Right hindlimb (tissue), 1 donor: ENCODE data around the gene CCDC70.

Source experiments
- DNase-seq: peaks from one replicate; pipeline ENCODE4 v3.0.0-alpha.2; 2018

Gene CCDC70

DNA sequence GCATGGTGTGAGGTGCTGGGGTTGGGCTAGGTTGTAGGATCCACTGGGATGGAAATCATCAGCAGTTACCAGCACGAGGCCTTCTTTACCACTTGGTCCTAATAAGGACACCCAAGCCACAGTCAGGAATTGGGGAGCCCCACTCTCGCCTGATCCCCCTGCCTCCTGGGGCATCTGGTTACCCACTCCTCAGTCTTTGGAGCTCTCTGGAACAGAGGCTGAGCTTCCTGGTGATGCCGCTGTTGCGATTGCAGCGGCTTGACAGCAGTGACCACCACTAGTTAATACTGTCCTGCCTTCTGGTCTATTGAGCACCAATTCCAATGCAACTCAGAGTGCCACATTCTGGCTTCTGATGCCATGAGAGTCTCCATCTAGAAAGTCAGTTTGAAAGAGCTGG, 30.2 kb upstream of the CCDC70 start:
- DNase-seq, result no peak

DNA sequence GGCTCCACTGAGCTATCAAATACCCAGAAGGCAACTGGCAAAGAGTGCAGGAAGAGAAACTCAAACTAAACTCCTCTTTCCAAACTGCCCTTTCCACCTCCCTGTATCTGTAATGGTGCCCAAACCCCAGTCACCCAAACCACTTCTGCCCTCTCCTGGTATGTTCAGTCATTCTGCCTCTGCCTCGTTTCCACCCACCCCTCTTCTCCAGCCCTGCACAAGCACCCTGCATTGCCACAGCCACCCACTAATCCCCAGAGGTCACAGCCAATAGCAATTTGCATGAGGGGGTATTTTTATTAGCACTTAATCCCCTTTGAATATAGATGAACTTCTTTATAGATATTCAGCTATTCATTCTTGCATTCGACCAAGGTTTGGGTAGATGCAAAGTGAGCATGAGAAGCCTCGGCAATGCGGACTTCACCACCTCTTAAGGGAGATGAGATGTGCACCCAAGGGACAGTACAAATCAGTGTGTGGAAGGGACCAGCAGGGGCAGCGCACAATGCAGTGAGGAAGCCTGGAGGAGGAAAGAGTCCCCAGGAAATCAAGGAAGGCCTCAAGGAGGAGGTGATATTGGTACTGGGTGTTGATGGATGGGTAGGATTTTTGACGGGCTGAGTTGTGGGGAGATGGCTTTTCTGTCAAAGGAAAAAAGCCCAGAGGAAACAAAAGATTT, 29.2 kb upstream of the CCDC70 start:
- DNase-seq, result no peak

DNA sequence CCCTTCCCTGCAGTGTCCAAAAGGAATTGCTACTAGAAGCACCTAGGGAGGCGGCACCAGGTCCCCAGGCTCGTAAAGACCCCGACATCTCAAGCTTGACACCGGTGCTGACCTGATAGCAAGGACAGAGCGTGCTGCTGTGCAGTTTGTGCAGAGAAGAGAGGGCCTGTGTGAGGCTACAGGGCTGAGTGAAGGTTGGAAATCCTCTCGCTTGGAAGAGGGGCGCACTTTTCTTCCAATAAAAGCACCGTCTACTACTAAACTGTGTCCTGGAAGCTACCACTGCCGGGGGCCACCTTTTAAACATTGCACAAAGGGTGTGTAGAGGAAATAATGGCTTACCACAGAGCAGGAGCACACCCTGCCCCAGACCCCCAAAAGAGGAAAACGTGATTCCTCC, 27.8 kb upstream of the CCDC70 start:
- no peak for DNase-seq

DNA sequence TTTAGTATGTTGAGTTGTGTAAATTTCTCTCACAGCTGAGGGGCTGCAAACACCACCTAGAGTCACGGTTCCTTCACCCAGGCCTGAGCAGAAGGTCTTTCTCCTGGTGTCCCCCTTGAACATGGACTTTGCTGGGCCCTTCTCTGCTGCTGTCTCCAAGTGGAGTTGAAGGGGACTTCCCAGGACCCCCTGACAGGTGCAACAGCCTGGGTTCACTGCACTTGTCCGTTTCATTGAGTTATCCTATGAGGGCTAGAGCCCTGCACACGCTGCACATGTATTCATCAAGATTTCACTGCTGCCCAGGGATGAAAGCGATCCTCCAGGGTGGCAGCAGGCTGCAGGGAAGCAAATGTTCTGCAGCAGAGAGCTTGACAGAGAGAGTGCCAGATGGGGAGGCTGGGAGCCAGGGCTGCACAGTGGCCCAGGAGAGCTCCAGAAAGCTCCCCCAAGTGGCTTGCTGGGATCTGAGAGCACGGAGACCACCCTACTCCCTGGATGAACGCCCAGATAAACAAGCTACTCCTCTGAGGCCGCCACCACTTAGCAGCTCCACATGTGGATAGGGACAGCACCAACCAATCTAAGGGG, 27.1 kb upstream of the CCDC70 start:
- DNase-seq, result peak; percentile 45

DNA sequence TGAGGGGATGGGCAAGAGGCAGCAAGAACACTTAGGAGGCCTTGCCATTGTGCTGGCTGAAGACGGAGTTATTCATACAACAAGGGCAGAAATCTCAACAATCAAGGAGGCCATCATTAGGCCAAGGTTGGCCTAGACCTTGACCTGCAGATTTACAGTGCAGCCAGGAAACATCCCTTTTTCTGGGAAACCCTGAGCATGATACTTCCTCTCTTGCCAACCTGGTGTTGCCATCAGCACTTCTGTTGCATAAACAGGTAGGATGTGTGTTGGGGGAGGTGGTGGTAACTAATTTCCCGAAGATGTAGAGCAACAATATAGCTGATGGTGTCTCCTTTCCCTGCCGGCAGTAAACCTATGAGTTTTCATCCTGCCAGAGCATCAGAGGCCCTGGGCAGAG, 24.8 kb upstream of the CCDC70 start:
- DNase-seq, result no peak

DNA sequence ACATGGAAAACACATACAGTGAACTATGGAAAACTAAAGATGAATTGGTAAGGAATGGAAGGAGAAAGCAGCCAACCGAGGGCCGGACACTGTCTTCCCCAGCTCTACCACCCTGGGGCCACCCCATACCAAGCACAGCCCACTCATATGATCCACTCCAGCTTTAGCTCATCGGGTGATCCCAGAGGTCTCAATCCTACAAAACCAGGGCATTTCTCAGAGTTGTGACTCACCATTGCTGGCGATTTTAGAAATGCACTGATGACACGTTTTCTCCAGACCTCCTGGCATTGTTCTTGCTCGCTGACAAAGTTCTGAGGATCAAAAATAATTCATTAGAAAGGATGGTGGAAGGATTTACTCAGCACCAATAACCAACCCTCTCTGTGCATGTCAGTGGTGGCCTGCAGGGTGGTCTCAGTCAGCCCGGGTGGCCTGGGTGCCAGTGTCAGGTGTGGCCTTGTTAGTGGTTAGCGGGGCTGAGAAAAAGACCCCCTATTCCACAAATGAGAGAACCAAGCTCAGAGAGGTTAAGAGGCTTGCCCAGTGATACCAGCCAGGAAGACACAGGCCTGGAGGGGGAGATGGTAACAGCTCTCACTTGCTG, 23.4 kb upstream of the CCDC70 start:
- DNase-seq, result no peak

DNA sequence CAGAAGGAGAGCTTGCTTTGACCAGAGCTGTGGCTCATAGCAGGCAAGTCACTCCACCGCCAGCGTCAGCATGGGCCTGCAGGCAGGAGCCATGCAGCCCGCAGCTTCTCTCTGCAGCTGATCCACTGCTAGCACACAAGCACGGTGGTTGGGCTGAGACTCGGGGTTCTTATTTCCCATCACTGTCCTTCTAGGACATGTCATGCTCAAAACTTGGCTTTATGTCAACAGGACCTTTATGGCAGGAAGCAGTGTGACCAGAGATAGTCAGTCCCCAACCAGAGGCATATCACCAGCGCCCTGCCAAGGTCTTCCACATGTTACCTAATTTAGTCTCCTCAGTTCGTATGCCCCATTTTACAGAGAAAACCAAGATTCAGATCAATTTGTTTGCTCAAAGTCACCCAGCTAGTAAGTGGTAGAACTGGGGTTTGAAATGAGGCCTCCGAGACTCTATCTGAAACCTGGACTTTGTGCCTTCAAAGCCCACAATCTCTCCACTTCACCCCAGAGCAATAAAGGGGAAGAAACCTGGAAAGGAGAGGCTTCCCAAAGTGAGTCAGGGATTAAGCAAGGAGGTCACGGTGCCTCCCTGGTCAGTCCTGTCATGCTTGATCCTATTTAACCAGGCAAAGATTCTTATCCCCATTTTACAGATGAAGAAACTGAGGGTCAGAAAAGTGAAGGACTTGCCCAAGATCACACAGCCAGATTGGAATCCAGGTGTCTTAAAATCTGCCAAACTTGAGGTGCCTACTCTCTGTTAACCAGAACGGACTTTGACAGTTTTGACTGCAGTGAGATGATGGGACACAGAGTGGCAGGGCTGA, 21.8 kb upstream of the CCDC70 start:
- no peak for DNase-seq

DNA sequence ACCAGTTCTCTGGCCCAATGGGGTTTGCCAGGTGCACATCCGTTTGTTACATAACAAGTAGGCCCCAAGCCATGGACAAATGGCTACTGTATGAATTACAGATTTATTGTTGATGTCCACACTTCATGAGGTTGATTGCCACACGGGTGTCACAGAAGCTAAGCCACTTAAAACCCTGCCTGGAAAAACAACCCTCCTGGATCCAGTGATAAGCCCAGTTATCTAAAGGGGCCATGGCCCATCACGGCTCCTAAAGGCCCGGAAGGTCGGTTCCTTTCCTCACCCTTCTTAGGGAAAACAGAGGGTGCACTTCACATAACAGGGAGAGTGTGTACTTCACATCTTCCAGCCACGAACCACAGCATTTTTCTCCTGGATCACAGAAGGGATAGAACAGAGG, 20.9 kb upstream of the CCDC70 start:
- no peak for DNase-seq

DNA sequence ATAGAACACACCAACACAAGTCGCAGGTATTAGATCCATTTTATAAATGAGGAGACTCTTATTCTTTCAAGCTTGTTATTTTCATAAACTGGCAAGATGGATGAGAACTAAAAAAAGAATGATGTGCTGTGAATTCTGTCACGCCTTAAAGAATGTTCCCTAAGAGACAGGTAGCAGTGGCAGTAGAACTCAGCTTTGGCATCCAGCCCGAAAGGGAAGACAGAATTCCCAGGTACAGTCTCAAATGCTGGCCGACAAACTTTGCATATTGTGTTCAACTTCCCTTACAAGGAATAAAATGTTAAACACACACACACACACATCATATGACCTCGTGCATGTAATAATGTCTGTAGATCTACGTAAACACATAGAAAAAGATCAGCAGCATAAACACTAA, 20.0 kb upstream of the CCDC70 start:
- DNase-seq, result no peak

DNA sequence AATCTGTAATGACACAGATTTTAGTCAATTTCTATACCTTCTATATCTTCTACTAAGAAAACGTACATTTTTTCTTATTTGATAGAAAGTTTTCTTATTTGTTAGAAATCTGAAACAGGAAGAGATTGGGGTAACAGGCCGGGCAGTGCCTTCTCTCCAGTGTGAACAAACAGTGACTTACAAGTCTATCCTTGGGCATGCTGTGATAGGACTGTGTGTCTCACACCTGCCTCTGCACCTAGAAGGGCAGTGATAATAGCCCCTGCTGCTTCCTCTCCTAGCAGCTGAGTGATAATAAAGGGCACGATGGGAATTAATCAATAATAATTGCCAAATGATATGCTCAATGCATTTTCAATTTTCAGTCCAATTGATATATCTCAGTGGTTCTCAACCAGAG, 18.2 kb upstream of the CCDC70 start:
- DNase-seq, result no peak

DNA sequence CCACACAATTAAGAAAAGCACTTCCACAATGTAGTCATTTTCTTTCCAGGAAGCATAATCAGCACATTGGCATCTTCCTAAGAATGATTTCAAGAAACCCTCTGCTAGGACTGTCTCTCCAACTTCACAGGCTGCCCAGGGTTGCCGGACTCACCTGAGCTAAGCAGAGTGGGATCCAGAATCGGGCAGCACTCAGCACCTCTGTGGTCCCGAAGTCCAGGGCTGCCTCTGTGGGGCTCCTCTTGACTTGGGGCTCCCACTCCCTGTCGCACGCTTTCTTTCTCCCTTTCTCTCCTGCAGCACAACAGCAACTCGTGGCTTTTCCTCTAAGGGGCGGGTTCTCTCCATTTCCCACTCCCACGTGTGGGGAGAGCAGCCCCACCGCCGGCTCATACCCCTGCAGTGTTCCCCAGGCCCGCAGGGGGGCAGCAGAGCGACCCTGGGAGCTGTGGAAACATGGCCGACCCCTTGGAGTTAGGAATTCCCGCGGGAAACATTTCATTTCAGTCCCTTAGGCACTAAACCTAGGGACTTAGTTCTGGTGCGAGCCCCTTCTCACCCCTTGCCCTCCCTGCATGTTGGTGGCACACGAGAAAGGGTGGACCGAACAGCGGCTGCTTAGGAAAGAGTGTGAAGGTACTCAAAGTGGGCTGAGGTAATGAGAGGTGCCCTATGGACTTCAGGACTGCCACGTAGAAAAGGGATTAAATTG, 16.8 kb upstream of the CCDC70 start, which contains the start of gene TMEM272:
TSS of gene TMEM272 (minus strand) at position 316 of the 712 bp plus-strand sequence. CDS start 6,647 bp downstream, outside the sequence.
- peak; percentile 39 for DNase-seq

DNA sequence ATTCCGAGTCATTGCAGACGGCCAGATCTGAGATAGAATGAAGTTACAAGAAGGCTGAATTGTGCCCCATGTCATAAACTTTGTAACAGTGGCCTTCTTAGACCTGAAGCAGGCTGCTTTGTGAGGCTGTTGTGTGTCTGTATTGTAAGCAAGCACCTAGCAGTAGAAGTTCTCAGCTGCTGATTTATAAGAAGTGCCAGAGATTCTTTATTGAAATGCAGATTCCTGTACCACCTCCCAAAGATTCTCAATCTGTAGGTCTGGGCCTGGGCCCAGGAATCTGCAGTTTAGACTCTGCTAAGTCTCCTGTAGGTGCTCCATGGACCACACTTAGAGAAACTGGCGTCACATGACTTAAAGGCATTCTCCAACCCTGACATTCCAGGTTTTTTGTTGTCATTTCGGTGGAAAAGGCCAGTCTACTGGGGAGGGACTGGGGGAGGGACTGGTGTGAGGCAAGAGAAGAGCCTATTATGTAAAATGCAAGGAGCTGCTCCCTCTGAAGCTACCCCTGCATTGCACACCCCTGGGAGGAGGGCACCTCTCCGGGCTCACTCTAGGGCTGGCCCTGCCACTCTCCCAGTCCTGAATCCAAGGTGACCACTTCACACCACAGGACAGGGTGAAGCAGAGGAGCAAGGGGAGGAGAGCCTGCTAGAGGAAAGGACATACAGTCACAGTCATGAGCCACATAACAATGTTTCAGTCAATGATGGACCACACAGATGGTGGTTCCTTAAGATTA, 16.0 kb upstream of the CCDC70 start:
- DNase-seq, result no peak

DNA sequence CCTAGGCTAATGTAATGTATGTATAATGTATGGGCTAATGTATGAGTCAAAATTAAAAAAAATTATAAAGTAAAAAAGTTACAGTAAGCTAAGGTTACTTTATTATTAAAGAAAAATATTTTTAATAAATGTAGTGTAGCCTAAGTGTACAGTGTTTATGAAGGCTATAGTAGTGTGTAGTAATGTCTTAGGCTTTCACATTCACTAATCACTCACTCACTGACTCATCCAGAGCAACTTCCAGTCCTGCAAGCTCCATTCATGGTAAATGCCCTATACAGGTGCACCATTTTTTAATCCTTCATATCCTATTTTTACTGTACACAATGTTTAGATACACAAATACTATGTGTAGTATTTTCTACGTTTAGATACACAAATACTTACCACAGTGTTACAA, 15.0 kb upstream of the CCDC70 start:
- DNase-seq, result no peak

DNA sequence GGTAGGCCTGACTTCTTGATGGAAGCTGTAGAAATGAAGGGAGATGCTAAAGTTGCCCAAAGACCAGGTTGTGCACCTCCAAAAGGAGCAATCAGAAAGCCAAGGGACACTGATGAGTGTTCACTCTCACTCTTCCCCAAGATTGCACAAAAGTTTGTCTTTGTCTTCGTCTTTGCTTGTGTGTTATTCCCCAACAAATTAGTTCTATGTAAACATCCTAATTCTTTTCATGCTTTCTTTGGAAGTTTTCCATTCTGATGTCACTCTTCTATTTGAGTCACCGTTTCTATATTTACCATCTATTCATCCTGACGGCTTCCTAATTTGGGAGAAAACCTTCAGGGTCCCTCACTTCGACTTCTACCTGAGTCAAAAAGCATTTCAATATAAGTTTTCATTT, 13.1 kb upstream of the CCDC70 start:
- no peak for DNase-seq

DNA sequence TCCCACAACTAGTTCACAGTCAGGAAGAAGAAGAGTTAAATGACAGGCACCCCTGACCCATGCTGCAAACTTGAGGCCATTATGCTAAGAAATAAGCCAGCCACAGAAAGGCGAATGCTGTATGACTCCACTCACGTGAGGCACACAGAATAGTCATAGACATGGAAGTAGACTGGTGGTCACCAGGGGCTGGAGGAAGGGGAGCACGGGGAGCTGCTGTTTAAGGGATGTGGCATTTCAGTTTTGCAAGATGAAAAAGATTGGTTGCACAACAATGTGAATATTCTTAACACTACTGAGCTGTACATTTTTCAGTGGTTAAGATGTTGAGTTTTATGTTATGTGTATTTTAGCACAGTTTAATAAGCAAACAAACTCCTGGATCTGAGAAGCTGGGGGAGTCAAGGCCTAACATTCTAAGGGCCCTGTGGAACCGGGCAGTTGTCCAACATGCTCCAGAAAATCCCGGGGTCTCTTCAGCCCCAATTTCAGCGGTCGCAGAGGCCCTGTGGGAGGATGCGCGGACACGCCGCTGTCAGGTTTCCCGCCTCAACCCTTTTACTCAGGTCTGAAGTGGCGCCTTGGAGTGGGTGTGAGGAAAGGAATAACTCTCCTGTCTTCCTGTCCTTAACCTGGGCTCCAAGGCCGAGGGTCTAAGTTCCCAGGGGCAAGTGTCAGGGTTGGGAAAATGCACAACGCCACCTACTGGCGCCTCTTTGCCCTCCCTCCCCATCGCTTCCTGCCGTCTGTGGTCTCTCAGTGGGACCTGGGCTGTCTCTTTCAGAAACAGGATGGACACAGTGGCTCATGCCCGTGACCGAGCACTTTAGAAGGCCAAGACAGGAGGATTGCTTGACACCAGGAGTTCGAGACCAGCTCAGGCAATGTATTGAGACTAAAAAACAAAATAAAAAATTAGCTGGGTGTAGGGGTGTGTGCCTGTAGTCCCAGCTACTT, 12.3 kb upstream of the CCDC70 start:
- no peak for DNase-seq

DNA sequence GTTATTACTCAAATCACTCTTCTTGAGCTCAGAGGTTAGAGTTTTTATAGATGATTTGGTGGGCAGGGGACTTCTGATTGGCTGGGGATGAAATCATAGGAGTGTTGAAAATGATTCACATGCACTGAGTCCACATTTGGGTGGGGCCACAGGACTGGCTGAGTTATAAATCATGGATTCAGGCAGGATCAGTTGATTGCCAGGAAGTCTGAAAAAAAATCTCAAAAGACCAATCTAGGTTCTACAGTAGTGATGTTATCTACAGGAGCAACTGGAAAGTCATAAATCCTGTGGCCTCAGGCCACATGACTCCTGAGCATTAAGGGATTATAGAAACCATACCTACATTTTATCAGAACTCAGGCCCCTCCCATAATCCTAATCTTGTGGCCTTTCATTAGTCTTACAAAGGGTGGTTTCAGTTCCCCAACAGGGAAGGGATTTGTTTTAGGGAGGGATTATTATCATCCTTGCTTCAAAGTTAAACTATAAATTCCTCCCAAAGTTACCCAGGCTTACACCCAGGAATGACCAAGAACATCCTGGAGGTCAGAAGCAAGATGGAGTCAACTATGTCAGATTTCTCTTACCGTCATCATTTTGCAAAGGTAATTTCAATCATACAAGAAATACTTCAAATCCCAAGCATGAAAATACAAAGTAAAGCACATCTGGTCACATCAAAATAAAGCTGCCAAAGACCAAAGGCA, 5.6 kb upstream of the CCDC70 start:
- no peak for DNase-seq

DNA sequence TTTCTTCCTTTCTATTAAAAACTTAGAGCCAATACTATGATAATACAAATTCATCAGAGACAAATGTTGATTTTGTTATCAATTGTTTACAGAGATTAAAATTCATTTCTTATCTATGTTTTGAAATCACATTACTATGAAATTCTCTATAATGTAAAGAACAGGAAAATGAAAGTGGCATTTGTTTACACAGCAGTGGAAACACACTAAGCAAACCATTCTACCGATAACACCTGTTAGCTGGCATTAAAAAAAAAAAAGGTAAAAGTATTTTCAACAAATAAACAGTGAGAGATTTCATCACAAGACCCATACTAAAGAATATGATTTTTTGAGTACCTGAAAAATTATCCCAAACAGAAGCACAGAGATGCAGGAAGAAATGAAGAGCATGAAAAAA, 4.8 kb upstream of the CCDC70 start:
- no peak for DNase-seq

DNA sequence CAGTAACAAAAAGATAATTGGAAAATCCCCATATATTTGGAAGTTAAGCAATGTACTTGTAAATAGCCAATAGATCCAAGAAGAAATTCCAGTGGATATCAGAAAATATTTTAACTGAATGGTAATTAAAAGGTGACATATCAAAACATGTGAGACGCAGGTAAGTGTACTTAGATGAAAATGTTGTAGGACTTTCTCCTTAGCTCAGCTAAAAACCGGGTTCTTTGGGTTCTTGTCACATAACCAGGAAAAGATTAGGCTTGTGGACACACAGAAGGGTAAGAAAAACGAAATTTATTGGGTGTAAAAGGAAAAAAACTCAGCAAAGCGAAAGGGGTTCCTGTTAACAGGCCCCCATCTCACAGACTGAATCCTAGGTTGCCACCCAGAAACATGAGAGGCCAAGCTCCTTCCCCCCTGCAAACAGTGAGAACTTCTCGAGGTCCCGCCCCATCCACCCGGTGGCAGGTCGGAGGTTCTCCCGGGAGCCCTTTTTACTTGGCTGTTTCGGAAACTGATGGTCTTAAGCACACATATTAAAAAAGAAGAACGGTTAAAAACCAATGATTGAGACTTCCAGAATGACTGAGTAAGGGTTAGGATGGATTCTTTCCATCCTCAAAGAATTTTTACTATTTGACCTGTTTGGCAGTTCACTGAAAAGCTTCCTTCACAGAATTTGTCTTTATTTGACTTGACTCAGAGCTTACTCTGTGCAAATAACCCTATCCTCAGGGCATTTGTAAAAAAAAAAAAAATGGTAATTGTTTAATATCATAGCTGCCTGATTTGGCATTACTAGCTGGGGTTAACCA, 3.1 kb upstream of the CCDC70 start:
- no peak for DNase-seq

DNA sequence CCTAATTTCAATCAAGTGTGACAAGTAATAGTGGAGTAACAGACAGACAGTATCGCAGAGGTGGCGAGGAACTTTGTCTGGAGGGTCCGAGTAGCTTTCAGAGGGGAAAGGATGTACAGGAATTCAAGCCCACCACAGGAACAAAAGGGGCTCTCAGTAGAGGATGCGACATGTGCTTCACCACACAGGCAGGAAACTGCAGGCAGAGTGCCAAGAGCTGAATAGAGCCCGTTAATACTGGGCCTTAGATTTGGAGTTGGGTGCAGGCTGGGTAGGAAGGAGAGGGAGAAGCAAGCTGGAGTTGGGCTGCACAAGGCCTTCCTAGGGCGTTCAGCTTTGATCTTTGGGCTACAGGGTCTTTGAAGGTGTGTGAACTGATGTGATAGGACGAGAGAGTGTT, 1.2 kb downstream of the CCDC70 start:
- no peak for DNase-seq
